Liver (tissue), 9 donors: ENCODE results near the gene EPGN. TPM values are rescaled to one million over a fixed set of nuclear protein-coding genes. Genes with fewer than 3 reads are reported as not detected.

ENCODE experiments used
- DNase-seq: peaks from one replicate; pipeline ENCODE4 v3.0.0-alpha.2; 2017; ENCODE audit warnings: low spot score
- H3K27ac ChIP-seq, 2 donors: one replicate each; pipeline ENCODE4 v1.7.0; 2013; ENCODE audit warnings: inconsistent platforms in 2 of 2, low read length in 2 of 2, control low read depth in 1 of 2, low read depth in 1 of 2, mild to moderate bottlenecking in 1 of 2
- H3K27me3 ChIP-seq, 4 donors: one replicate each; pipeline versions ENCODE4 v1.6.1 to v1.7.0; 2013; ENCODE audit warnings: low read length in 3 of 4, inconsistent platforms in 1 of 4, mild to moderate bottlenecking in 1 of 4, moderate library complexity in 1 of 4; ENCODE audit not compliant: control insufficient read depth in 4 of 4, insufficient read depth in 4 of 4
- H3K36me3 ChIP-seq, 4 donors: one replicate each; pipeline versions ENCODE4 v1.6.1 to v1.7.0; 2013; ENCODE audit warnings: low read length in 3 of 4, mild to moderate bottlenecking in 3 of 4, low read depth in 1 of 4, moderate library complexity in 1 of 4; ENCODE audit not compliant: control insufficient read depth in 4 of 4, insufficient read depth in 3 of 4
- H3K4me1 ChIP-seq, 4 donors: one replicate each; pipeline versions ENCODE4 v1.6.1 to v1.7.0; 2013; ENCODE audit warnings: low read length in 3 of 4, mild to moderate bottlenecking in 3 of 4, moderate library complexity in 1 of 4; ENCODE audit not compliant: control insufficient read depth in 4 of 4, insufficient read depth in 4 of 4
- H3K4me3 ChIP-seq, 3 donors: one replicate each; pipeline versions ENCODE4 v1.6.1 to v1.7.0; 2013; ENCODE audit warnings: low read length in 3 of 3, control low read depth in 1 of 3, low read depth in 1 of 3, mild to moderate bottlenecking in 1 of 3
- H3K9ac ChIP-seq, 2 donors: one replicate each; pipeline ENCODE4 v1.7.0; 2013; ENCODE audit warnings: low read length in 2 of 2, mild to moderate bottlenecking in 2 of 2, moderate library complexity in 2 of 2, control low read depth in 1 of 2, low read depth in 1 of 2
- H3K9me3 ChIP-seq, 4 donors: one replicate each; pipeline versions ENCODE4 v1.6.1 to v1.7.0; 2013; ENCODE audit warnings: low read length in 3 of 4; ENCODE audit not compliant: control insufficient read depth in 4 of 4
- FOXA1 ChIP-seq: IDR thresholded peaks from 2 replicates; pipeline ENCODE4 v1.6.1; 2016; ENCODE audit warnings: antibody characterized with exemption
- FOXA2 ChIP-seq: IDR thresholded peaks from 2 replicates; pipeline ENCODE4 v1.6.1; 2016; ENCODE audit warnings: antibody characterized with exemption
- GABPA ChIP-seq, 2 donors: IDR thresholded peaks in 1 of 2; conservative IDR thresholded peaks in 1 of 2; 2 replicates each; pipeline ENCODE4 v1.6.1; 2016; ENCODE audit warnings: antibody characterized with exemption in 2 of 2, mild to moderate bottlenecking in 1 of 2, moderate library complexity in 1 of 2
- HNF4A ChIP-seq, 2 donors: conservative IDR thresholded peaks; 2 replicates each; pipeline ENCODE4 v1.6.1; 2016; ENCODE audit warnings: antibody characterized with exemption in 2 of 2, mild to moderate bottlenecking in 2 of 2
- HNF4G ChIP-seq: IDR thresholded peaks from 2 replicates; pipeline ENCODE4 v1.6.1; 2016; ENCODE audit warnings: antibody characterized with exemption
- JUND ChIP-seq, 2 donors: IDR thresholded peaks; 2 replicates each; pipeline ENCODE4 v1.6.1; 2016; ENCODE audit warnings: antibody characterized with exemption in 2 of 2
- NR2F2 ChIP-seq: IDR thresholded peaks from 2 replicates; pipeline ENCODE4 v1.6.1; 2016; ENCODE audit warnings: antibody characterized with exemption
- RAD21 ChIP-seq, 2 donors: IDR thresholded peaks; 2 replicates each; pipeline ENCODE4 v1.6.1; 2016; ENCODE audit warnings: antibody characterized with exemption in 2 of 2, mild to moderate bottlenecking in 2 of 2
- RXRA ChIP-seq, 2 donors: IDR thresholded peaks; 2 replicates each; pipeline ENCODE4 v1.6.1; 2017 to 2018; ENCODE audit warnings: antibody characterized with exemption in 2 of 2, mild to moderate bottlenecking in 1 of 2
- TAF1 ChIP-seq: conservative IDR thresholded peaks from 2 replicates; pipeline ENCODE4 v1.6.1; 2016; ENCODE audit warnings: antibody characterized with exemption, mild to moderate bottlenecking
- YY1 ChIP-seq: IDR thresholded peaks from 2 replicates; pipeline ENCODE4 v1.6.1; 2016; ENCODE audit warnings: antibody characterized with exemption, mild to moderate bottlenecking
- WGBS: extraction: QIAGEN DNeasy Blood & Tissue Kit; methylation state at CpG from one replicate; pipeline ENCODE4 v1.1.7; 2013; 5-methylcytosine and 5-hydroxymethylcytosine counted together
- polyA plus RNA-seq, 2 donors: library from polyadenylated mRNA; stranded (reverse) in 1 of 2; unstranded in 1 of 2; fragments of 200-250 nt in 1 of 2; fragments of >200 nt in 1 of 2; fragmentation: Nextera tagmentation in 1 of 2; extraction: Ambion mirVana in 1 of 2; gene quantifications; one replicate each; pipeline versions ENCODE4 v1.2.1 to v1.2.3, GENCODE V29; 2013 to 2015
- total RNA-seq, 2 donors: library from RNA; depleted of rRNA; stranded (reverse); fragments of >200 nt; gene quantifications; one replicate each; pipeline ENCODE4 v1.2.3, GENCODE V29; 2014
- TF ChIP-seq, protein P1 (sequence below): IDR thresholded peaks from 2 replicates; pipeline ENCODE4 v1.6.1; 2016; ENCODE audit warnings: antibody characterized with exemption
- TF ChIP-seq, protein P2 (sequence below): IDR thresholded peaks from 2 replicates; pipeline ENCODE4 v1.6.1; 2016; ENCODE audit warnings: antibody characterized with exemption
- TF ChIP-seq, protein P3 (sequence below): IDR thresholded peaks from 2 replicates; pipeline ENCODE4 v1.6.1; 2016; ENCODE audit warnings: antibody characterized with exemption, mild to moderate bottlenecking
- TF ChIP-seq, protein P4 (sequence below): IDR thresholded peaks from 2 replicates; pipeline ENCODE4 v1.6.1; 2016; ENCODE audit warnings: antibody characterized with exemption
- TF ChIP-seq, protein P5 (sequence below): fragments of 150-350 bp; IDR thresholded peaks from 2 replicates; pipeline ENCODE4 v1.5.1; 2017; ENCODE audit warnings: improper control_type of control experiment, low read depth, low read length; ENCODE audit not compliant: missing input control
- donor health status: healthy.
- donor health status: healthy.
- donor health status: healthy.
- donor health status: healthy.
- donor health status: healthy.

EPGN gene
- total and polyA plus RNA-seq, 4 donors = 0.09 to 0.75 TPM; not detected in 2

DNA sequence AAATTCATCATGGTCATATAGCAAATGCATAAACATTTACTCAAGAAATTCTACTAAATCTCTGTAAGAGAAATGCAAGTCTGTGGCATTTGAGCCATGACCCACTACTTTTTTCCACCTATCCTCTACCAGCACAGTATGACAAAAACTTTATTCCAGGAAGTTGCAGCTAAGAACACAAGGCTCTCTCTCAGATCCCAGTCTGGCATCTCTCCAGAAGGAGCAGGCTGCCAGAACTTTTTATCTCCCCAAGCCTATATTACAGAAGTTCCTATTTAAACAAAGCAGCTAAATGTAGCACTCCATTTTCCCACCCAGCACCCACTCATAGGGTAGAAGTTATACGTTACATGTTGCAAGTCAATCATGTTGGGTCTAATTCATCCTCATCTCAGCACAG is 49.3 kb upstream of the EPGN start:
- DNase-seq = no peak
- no peak overlapping the region for H3K27ac ChIP-seq
- TF ChIP-seq, protein P1, sequence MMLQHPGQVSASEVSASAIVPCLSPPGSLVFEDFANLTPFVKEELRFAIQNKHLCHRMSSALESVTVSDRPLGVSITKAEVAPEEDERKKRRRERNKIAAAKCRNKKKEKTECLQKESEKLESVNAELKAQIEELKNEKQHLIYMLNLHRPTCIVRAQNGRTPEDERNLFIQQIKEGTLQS = no peak
- TF ChIP-seq YY1 = no peak
- no peak for TF ChIP-seq FOXA2
- TF ChIP-seq TAF1 = no peak

DNA sequence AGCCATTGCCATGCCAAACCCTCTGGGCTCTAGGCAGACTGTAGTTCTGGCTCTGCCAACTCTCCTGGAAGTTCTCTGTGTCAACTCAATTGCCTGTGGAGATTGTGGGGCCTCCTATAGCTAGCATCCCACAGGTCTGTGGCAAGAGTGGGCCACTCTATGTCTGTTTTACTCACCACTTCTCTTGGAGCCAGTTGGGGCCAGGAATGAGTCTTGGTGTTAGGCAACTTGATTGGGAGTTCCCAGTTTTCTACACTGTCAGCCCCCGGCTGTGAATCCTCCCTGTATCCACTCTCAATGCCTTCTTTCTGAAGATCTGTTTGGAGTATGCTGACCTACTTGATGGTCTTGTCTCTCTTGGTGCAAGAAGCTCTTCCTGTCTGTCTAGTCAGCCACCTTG is 48.2 kb upstream of the EPGN start:
- Histone ChIP-seq H3K4me1 (no peaks in the 10 kb centered on the region), H3K9me3 (no peaks in the 10 kb centered on the region), H3K36me3 (no peaks in the 10 kb centered on the region), H3K9ac (no peak overlapping the region), H3K27me3 (no peaks in the 10 kb centered on the region), H3K27ac (no peak overlapping the region), H3K4me3 (no peak overlapping the region)
- WGBS = 93% methylated on average over 1 of the region's 1 CpG
- no peak for DNase-seq
- no peak for TF ChIP-seq NR2F2
- TF ChIP-seq, protein P2, sequence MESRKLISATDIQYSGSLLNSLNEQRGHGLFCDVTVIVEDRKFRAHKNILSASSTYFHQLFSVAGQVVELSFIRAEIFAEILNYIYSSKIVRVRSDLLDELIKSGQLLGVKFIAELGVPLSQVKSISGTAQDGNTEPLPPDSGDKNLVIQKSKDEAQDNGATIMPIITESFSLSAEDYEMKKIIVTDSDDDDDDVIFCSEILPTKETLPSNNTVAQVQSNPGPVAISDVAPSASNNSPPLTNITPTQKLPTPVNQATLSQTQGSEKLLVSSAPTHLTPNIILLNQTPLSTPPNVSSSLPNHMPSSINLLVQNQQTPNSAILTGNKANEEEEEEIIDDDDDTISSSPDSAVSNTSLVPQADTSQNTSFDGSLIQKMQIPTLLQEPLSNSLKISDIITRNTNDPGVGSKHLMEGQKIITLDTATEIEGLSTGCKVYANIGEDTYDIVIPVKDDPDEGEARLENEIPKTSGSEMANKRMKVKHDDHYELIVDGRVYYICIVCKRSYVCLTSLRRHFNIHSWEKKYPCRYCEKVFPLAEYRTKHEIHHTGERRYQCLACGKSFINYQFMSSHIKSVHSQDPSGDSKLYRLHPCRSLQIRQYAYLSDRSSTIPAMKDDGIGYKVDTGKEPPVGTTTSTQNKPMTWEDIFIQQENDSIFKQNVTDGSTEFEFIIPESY = no peak

More for the DNA sequence above, 49.3 kb upstream of the EPGN start:
- H3K9ac ChIP-seq = no peak overlapping the region
- WGBS = 80% methylated on average over 1 of the region's 1 CpG
- H3K4me3 ChIP-seq = no peak overlapping the region
- no peaks in the 10 kb centered on the region for H3K27me3 ChIP-seq
- no peaks in the 10 kb centered on the region for H3K9me3 ChIP-seq
- H3K36me3 ChIP-seq = no peaks in the 10 kb centered on the region
- no peaks in the 10 kb centered on the region for H3K4me1 ChIP-seq

DNA sequence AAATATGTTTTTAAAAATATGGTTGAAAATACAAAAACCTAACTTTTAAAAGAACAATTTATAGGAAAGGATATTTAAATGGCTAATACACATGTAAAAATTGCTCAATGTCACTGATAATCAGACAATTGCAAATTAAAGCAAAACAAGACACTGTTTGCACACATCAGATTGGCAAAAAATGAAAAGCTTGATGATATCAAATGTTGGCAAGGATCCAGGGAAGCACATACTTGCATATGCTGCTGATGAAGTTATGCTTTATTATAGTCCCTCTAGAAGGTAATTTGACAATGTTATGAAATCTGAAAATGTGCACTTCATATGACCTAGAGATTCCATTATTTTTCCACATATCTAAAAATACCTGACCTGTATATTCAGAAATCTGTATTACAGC is 45.7 kb upstream of the EPGN start:
- TF ChIP-seq JUND (IDR thresholded peaks at IDR 0.05) (no peak), RXRA (IDR thresholded peaks at IDR 0.05) (no peak), RAD21 (IDR thresholded peaks at IDR 0.05) (no peak), HNF4A (conservative IDR thresholded peaks at IDR 0.05) (no peak), TAF1 (no peak), HNF4G (no peak), GABPA (IDR thresholded peaks at IDR 0.05 in 1 of 2, conservative IDR thresholded peaks at IDR 0.05 in 1 of 2) (no peak), NR2F2 (no peak), FOXA1 (no peak), FOXA2 (no peak)
- TF ChIP-seq, protein P3, sequence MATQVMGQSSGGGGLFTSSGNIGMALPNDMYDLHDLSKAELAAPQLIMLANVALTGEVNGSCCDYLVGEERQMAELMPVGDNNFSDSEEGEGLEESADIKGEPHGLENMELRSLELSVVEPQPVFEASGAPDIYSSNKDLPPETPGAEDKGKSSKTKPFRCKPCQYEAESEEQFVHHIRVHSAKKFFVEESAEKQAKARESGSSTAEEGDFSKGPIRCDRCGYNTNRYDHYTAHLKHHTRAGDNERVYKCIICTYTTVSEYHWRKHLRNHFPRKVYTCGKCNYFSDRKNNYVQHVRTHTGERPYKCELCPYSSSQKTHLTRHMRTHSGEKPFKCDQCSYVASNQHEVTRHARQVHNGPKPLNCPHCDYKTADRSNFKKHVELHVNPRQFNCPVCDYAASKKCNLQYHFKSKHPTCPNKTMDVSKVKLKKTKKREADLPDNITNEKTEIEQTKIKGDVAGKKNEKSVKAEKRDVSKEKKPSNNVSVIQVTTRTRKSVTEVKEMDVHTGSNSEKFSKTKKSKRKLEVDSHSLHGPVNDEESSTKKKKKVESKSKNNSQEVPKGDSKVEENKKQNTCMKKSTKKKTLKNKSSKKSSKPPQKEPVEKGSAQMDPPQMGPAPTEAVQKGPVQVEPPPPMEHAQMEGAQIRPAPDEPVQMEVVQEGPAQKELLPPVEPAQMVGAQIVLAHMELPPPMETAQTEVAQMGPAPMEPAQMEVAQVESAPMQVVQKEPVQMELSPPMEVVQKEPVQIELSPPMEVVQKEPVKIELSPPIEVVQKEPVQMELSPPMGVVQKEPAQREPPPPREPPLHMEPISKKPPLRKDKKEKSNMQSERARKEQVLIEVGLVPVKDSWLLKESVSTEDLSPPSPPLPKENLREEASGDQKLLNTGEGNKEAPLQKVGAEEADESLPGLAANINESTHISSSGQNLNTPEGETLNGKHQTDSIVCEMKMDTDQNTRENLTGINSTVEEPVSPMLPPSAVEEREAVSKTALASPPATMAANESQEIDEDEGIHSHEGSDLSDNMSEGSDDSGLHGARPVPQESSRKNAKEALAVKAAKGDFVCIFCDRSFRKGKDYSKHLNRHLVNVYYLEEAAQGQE = no peak
- TF ChIP-seq, protein P4, sequence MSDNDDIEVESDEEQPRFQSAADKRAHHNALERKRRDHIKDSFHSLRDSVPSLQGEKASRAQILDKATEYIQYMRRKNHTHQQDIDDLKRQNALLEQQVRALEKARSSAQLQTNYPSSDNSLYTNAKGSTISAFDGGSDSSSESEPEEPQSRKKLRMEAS = no peak
- TF ChIP-seq, protein P1 = no peak
- TF ChIP-seq, protein P5, sequence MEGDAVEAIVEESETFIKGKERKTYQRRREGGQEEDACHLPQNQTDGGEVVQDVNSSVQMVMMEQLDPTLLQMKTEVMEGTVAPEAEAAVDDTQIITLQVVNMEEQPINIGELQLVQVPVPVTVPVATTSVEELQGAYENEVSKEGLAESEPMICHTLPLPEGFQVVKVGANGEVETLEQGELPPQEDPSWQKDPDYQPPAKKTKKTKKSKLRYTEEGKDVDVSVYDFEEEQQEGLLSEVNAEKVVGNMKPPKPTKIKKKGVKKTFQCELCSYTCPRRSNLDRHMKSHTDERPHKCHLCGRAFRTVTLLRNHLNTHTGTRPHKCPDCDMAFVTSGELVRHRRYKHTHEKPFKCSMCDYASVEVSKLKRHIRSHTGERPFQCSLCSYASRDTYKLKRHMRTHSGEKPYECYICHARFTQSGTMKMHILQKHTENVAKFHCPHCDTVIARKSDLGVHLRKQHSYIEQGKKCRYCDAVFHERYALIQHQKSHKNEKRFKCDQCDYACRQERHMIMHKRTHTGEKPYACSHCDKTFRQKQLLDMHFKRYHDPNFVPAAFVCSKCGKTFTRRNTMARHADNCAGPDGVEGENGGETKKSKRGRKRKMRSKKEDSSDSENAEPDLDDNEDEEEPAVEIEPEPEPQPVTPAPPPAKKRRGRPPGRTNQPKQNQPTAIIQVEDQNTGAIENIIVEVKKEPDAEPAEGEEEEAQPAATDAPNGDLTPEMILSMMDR = no peak
- Histone ChIP-seq H3K36me3 (no peaks in the 10 kb centered on the region), H3K4me1 (no peaks in the 10 kb centered on the region), H3K4me3 (no peak overlapping the region), H3K9ac (no peak overlapping the region), H3K27me3 (no peaks in the 10 kb centered on the region), H3K9me3 (no peaks in the 10 kb centered on the region), H3K27ac (no peak overlapping the region)
- DNase-seq = no peak
